ENCODE measurements around the gene RGS8. TPM values are rescaled to one million over a fixed set of nuclear protein-coding genes. Genes with fewer than 3 reads are reported as not detected.

The RGS8 gene
- polyA plus RNA-seq, 3 donors: not detected

- TF ChIP-seq, protein P1, sequence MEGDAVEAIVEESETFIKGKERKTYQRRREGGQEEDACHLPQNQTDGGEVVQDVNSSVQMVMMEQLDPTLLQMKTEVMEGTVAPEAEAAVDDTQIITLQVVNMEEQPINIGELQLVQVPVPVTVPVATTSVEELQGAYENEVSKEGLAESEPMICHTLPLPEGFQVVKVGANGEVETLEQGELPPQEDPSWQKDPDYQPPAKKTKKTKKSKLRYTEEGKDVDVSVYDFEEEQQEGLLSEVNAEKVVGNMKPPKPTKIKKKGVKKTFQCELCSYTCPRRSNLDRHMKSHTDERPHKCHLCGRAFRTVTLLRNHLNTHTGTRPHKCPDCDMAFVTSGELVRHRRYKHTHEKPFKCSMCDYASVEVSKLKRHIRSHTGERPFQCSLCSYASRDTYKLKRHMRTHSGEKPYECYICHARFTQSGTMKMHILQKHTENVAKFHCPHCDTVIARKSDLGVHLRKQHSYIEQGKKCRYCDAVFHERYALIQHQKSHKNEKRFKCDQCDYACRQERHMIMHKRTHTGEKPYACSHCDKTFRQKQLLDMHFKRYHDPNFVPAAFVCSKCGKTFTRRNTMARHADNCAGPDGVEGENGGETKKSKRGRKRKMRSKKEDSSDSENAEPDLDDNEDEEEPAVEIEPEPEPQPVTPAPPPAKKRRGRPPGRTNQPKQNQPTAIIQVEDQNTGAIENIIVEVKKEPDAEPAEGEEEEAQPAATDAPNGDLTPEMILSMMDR (IDR thresholded peaks at IDR 0.05): no peak
- H3K4me3 ChIP-seq (replicated peaks in 1 of 3; ENCODE audit: low read depth in 2 of 3, low read length in 3 of 3): no peak overlapping the region
- intact Hi-C loops (cut with micrococcal nuclease): no loop called here
- no peaks in the 10 kb centered on the region for H4K20me1 ChIP-seq (ENCODE audit: insufficient read depth, low read length)
- Mint-ChIP-seq H3K4me1 (no peaks in the 10 kb centered on the region), H3K4me3 (no peak overlapping the region), H3K27ac (no peak overlapping the region), H3K36me3 (no peaks in the 10 kb centered on the region), H3K9me3 (peaks cover 0 to 2% (median 0%) of the 10 kb centered on the region in 7 donors), H3K27me3 (ENCODE audit: low read depth in 3 of 3) (peaks cover 3 to 6% (median 3%) of the 10 kb centered on the region in 3 donors)
- no peaks in the 10 kb centered on the region for H3K4me1 ChIP-seq (ENCODE audit: control insufficient read depth in 1 of 2, insufficient read depth in 2 of 2, low read length in 2 of 2)
- no peaks in the 10 kb centered on the region for H3K79me2 ChIP-seq (ENCODE audit: insufficient read depth, low read length)
- DNase-seq: no peak
- no peaks in the 10 kb centered on the region for H3K27me3 ChIP-seq (ENCODE audit: control insufficient read depth in 2 of 2, insufficient read depth in 2 of 2, low read length in 2 of 2)
- H3K9me3 ChIP-seq (replicated peaks in 1 of 2; ENCODE audit: control insufficient read depth in 1 of 2, insufficient read depth in 1 of 2, low read length in 2 of 2): no peaks in the 10 kb centered on the region
- H3K4me2 ChIP-seq (replicated peaks; ENCODE audit: extremely low read depth, low read length, poor library complexity, severe bottlenecking): no peak overlapping the region
- no peaks in the 10 kb centered on the region for H3K36me3 ChIP-seq (replicated peaks in 1 of 2; ENCODE audit: control insufficient read depth in 1 of 2, insufficient read depth in 2 of 2, low read length in 2 of 2)
- no CpG with 5 or more reads among the region's 2 CpGs for WGBS (ENCODE audit: insufficient coverage)
- no peak overlapping the region for H2AFZ ChIP-seq (ENCODE audit: insufficient read depth, low read depth, low read length, poor library complexity, severe bottlenecking)
- H3K27ac ChIP-seq (ENCODE audit: low read depth in 1 of 2, low read length in 2 of 2): no peak overlapping the region
- H3K9ac ChIP-seq (ENCODE audit: insufficient read depth, low read length, poor library complexity, severe bottlenecking): no peak overlapping the region
These were observed 30.4 kb downstream of the RGS8 start for GRCh38 chr1:182653986-182654385.

DNA sequence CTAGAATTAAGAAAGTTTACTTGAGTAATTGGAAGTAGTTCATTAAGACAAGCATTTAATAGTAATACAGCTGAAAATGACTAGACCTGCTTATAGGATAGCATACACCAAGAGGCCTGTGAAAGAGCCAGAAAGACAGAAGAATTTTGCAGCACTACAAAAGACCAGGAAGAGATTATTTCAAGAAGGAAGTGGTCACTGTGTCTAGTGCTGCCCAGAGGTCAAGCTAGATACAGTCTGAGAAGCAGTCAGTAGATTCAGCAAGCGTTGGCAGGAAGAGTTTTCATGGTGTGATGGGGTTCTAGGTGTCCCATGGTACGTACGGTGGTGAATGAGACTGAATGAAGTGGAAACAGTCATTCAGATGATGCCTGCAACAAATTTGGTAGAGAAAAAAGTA, 31.5 kb downstream of the RGS8 start:
- WGBS (ENCODE audit: insufficient coverage): 76% methylated on average over 3 of the region's 3 CpGs
- DNase-seq: no peak
- no peaks in the 10 kb centered on the region for H4K20me1 ChIP-seq (ENCODE audit: insufficient read depth, low read length)
- no peak overlapping the region for H3K9ac ChIP-seq (ENCODE audit: insufficient read depth, low read length, poor library complexity, severe bottlenecking)
- peaks cover 0 to 2% (median 0%) of the 10 kb centered on the region in 7 donors for H3K9me3 Mint-ChIP-seq
- TF ChIP-seq, protein P1 (IDR thresholded peaks at IDR 0.05): no peak
- no peaks in the 10 kb centered on the region for H3K27me3 ChIP-seq (ENCODE audit: control insufficient read depth in 2 of 2, insufficient read depth in 2 of 2, low read length in 2 of 2)
- intact Hi-C loops (cut with micrococcal nuclease): no loop called here
- no peaks in the 10 kb centered on the region for H3K4me1 ChIP-seq (ENCODE audit: control insufficient read depth in 1 of 2, insufficient read depth in 2 of 2, low read length in 2 of 2)
- no peak overlapping the region for H3K27ac Mint-ChIP-seq
- no peak overlapping the region for H3K4me2 ChIP-seq (replicated peaks; ENCODE audit: extremely low read depth, low read length, poor library complexity, severe bottlenecking)
- no peak overlapping the region for H3K27ac ChIP-seq (ENCODE audit: low read depth in 1 of 2, low read length in 2 of 2)
- no peak overlapping the region for H3K4me3 ChIP-seq (replicated peaks in 1 of 3; ENCODE audit: low read depth in 2 of 3, low read length in 3 of 3)
- no peak overlapping the region for H3K4me3 Mint-ChIP-seq
- H3K36me3 ChIP-seq (replicated peaks in 1 of 2; ENCODE audit: control insufficient read depth in 1 of 2, insufficient read depth in 2 of 2, low read length in 2 of 2): no peaks in the 10 kb centered on the region
- H3K4me1 Mint-ChIP-seq: no peaks in the 10 kb centered on the region
- H2AFZ ChIP-seq (ENCODE audit: insufficient read depth, low read depth, low read length, poor library complexity, severe bottlenecking): no peak overlapping the region
- no peaks in the 10 kb centered on the region for H3K9me3 ChIP-seq (replicated peaks in 1 of 2; ENCODE audit: control insufficient read depth in 1 of 2, insufficient read depth in 1 of 2, low read length in 2 of 2)
- peaks cover 2 to 6% (median 6%) of the 10 kb centered on the region in 3 donors for H3K27me3 Mint-ChIP-seq (ENCODE audit: low read depth in 3 of 3)
- H3K79me2 ChIP-seq (ENCODE audit: insufficient read depth, low read length): no peaks in the 10 kb centered on the region
- H3K36me3 Mint-ChIP-seq: no peaks in the 10 kb centered on the region
